Mesothelial cell of epicardium (in vitro differentiated cells): ENCODE data around the gene UBR7. TPM values are rescaled to one million over a fixed set of nuclear protein-coding genes. Genes with fewer than 3 reads are reported as not detected.

Experiments used
- DNase-seq, 2 experiments: peaks; one replicate each; pipeline ENCODE4 v3.0.0; 2021; ENCODE audit warnings: low spot score in 2 of 2; ENCODE audit not compliant: unreplicated experiment in 2 of 2
- H3K27ac Mint-ChIP-seq: 2 replicates; pipeline ENCODE4 v1.8.0; 2021; ENCODE audit warnings: mixed read lengths
- H3K27me3 Mint-ChIP-seq: 2 replicates; pipeline ENCODE4 v1.8.0; 2021; ENCODE audit warnings: low read depth, mixed read lengths
- H3K36me3 Mint-ChIP-seq: 2 replicates; pipeline ENCODE4 v1.8.0; 2021; ENCODE audit warnings: mixed read lengths
- H3K4me1 Mint-ChIP-seq: 2 replicates; pipeline ENCODE4 v1.8.0; 2021; ENCODE audit warnings: mixed read lengths
- H3K4me3 Mint-ChIP-seq: 2 replicates; pipeline ENCODE4 v1.8.0; 2021; ENCODE audit warnings: mild to moderate bottlenecking, moderate library complexity, mixed read lengths
- H3K9me3 Mint-ChIP-seq: 2 replicates; pipeline ENCODE4 v1.8.0; 2021; ENCODE audit warnings: mixed read lengths
- total RNA-seq: library from RNA; stranded (reverse); gene quantifications from 3 replicates; pipeline ENCODE4 v1.2.1, GENCODE V29; 2021
- TF ChIP-seq, protein P1 (sequence below): fragments of 200-600 bp; sonication (generic); IDR thresholded peaks from one replicate; pipeline ENCODE4 v1.5.0; 2021; ENCODE audit warnings: antibody characterized with exemption; ENCODE audit not compliant: unreplicated experiment

UBR7 gene
- total RNA-seq, 1 donor from 2014 or later = 13.1 TPM

DNA sequence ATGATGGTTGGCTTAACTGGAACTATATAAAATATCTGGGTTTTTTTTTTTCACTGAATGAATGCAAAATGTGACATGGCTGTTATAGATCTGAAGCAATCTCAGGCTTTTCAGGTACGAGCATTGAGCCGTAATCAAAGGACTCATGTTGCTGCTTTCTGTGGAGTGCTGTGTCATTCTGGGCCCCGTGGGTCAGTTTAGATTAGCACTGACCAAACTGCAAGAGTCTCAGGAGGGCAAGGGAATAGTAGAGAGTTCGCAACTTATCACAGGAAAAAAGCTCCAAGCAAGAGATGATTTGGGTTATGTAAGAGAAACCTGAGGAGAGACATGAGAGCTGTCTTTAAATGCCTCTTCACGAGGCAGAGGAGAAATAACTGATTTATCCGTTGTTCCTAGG is 59.1 kb downstream of the UBR7 start:
- DNase-seq = no peak
- H3K27ac Mint-ChIP-seq = no peak overlapping the region
- no peaks in the 10 kb centered on the region for H3K27me3 Mint-ChIP-seq
- no peaks in the 10 kb centered on the region for H3K9me3 Mint-ChIP-seq
- H3K4me3 Mint-ChIP-seq = no peak overlapping the region
- H3K4me1 Mint-ChIP-seq = no peaks in the 10 kb centered on the region
- TF ChIP-seq, protein P1, sequence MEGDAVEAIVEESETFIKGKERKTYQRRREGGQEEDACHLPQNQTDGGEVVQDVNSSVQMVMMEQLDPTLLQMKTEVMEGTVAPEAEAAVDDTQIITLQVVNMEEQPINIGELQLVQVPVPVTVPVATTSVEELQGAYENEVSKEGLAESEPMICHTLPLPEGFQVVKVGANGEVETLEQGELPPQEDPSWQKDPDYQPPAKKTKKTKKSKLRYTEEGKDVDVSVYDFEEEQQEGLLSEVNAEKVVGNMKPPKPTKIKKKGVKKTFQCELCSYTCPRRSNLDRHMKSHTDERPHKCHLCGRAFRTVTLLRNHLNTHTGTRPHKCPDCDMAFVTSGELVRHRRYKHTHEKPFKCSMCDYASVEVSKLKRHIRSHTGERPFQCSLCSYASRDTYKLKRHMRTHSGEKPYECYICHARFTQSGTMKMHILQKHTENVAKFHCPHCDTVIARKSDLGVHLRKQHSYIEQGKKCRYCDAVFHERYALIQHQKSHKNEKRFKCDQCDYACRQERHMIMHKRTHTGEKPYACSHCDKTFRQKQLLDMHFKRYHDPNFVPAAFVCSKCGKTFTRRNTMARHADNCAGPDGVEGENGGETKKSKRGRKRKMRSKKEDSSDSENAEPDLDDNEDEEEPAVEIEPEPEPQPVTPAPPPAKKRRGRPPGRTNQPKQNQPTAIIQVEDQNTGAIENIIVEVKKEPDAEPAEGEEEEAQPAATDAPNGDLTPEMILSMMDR = no peak
- peaks cover 15% of the 10 kb centered on the region for H3K36me3 Mint-ChIP-seq

DNA sequence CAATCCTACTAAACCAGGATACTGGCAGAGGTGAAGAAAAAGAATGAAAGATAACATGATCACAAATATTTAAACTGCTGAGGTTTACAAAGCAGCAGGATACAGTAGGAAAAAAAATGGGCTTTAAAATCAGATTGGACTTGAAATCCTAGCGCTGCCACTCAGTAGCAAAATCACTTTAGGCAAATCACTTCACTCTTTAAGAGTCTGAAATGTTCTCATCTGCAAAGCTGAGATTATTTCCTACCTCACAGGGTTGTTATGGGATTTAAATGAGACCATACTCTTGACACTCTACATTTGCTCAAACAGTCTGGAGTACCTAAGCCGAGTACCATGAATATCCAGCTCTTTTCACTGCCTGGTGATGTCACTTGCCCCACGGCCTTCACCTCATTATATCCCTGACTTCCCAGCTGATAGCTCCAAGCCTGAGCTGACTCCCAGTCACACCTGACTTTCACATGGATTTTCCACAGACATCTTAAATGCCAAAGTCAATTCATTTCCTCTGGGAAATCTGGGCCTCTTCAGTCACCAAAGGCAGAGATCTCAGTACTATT is 60.2 kb downstream of the UBR7 start:
- H3K4me1 Mint-ChIP-seq = no peaks in the 10 kb centered on the region
- TF ChIP-seq, protein P1 = no peak

DNA sequence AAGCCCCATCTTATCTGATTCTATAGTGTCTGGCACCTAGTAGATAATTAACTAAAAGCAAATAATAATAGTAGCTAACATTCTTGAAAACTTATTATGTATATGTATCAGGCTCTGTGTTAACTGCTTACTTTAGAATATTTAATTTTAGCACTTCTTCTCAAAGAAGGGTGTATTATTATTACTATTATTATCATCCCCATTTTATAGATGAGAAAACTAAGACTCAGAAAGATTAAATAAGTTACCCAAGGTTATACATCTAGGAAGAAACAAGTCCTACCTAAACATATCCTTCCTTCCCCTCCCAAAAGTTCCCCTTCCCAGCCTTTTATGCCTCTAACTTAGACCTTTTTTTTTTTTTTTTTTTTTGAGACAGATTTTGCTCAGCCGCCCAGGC is 61.4 kb downstream of the UBR7 start:
- no peak overlapping the region for H3K4me3 Mint-ChIP-seq
- no peak for DNase-seq
- H3K27ac Mint-ChIP-seq = no peak overlapping the region
- H3K36me3 Mint-ChIP-seq = peaks cover 9% of the 10 kb centered on the region
- H3K27me3 Mint-ChIP-seq = no peaks in the 10 kb centered on the region
- H3K9me3 Mint-ChIP-seq = no peaks in the 10 kb centered on the region
- TF ChIP-seq, protein P1 = no peak
- no peaks in the 10 kb centered on the region for H3K4me1 Mint-ChIP-seq

More for the DNA sequence above, 60.2 kb downstream of the UBR7 start:
- peaks cover 15% of the 10 kb centered on the region for H3K36me3 Mint-ChIP-seq
- H3K27me3 Mint-ChIP-seq = no peaks in the 10 kb centered on the region
- H3K27ac Mint-ChIP-seq = no peak overlapping the region
- no peaks in the 10 kb centered on the region for H3K9me3 Mint-ChIP-seq
- DNase-seq = no peak
- H3K4me3 Mint-ChIP-seq = no peak overlapping the region

DNA sequence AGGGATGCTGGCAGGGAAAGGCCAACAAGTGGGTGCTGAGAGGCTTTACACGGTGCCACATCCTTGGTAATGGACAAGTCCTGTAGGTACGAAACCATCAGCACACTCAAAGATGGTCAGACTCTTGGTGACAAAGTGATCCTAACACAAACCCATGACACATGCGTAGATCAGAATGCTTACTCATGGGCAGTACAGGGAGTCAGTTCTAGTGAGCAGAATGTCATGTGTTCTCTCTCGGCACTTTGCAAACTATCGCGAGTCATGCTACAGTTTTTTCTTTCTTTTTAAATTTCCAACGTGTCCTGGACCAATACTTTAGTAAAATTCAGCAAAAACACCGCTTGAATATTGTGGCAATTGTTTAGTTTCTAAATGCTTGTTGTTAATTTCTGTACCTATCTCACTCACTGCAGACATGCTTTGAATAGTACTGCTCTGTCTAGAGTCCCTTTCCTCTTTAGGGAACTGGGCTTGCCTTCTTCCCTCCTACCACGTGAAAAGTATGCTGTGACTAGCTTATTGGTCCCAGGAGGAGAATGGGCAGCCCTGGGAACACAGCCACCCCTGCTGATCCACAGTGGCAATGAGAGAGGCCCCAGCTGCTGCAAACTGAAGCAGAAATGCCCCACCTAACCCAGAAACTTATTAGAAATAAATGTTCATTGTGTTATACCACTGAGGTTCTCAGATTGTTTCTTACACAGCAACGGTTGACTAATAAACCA is 62.4 kb downstream of the UBR7 start:
- no peaks in the 10 kb centered on the region for H3K4me1 Mint-ChIP-seq
- peaks cover 8% of the 10 kb centered on the region for H3K36me3 Mint-ChIP-seq
- H3K4me3 Mint-ChIP-seq = no peak overlapping the region
- DNase-seq = no peak
- H3K27ac Mint-ChIP-seq = peak overlapping the region; percentile 14
- no peaks in the 10 kb centered on the region for H3K27me3 Mint-ChIP-seq
- no peaks in the 10 kb centered on the region for H3K9me3 Mint-ChIP-seq
- TF ChIP-seq, protein P1 = no peak

DNA sequence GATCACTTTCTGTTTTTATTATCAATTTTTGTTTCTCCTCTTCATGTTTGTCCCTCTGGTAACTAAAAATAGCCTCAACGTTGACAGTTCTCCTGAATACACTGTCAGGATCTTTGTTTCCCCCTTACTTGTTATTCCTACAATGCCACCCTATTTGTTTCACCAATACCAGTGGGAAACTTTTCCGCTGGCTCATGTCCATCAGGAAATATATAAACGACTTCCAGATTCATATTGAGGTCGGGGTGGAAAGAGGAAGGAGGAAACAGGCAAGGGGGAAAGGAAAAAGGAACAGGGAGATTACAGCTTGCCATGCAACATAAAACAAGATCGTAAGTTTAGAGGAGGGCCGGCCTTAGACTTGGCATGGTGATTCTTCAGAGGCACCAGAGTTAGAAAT is 64.1 kb downstream of the UBR7 start:
- no peak overlapping the region for H3K27ac Mint-ChIP-seq
- peaks cover 12% of the 10 kb centered on the region for H3K36me3 Mint-ChIP-seq

More for the DNA sequence above, 64.1 kb downstream of the UBR7 start:
- H3K4me3 Mint-ChIP-seq = no peak overlapping the region
- DNase-seq = no peak
- TF ChIP-seq, protein P1 = no peak
- H3K9me3 Mint-ChIP-seq = no peaks in the 10 kb centered on the region
- no peaks in the 10 kb centered on the region for H3K4me1 Mint-ChIP-seq
- no peaks in the 10 kb centered on the region for H3K27me3 Mint-ChIP-seq
